Central memory CD4-positive, alpha-beta T cell (primary cell): ENCODE results near the gene HOXC13.

Source experiments
- DNase-seq: peaks from one replicate; pipeline ENCODE4 v3.0.0; 2022

HOXC13 gene

GRCh38 chr12:53939141-53940108 lies 794 bp downstream of the HOXC13 start:
- no peak for DNase-seq

DNA sequence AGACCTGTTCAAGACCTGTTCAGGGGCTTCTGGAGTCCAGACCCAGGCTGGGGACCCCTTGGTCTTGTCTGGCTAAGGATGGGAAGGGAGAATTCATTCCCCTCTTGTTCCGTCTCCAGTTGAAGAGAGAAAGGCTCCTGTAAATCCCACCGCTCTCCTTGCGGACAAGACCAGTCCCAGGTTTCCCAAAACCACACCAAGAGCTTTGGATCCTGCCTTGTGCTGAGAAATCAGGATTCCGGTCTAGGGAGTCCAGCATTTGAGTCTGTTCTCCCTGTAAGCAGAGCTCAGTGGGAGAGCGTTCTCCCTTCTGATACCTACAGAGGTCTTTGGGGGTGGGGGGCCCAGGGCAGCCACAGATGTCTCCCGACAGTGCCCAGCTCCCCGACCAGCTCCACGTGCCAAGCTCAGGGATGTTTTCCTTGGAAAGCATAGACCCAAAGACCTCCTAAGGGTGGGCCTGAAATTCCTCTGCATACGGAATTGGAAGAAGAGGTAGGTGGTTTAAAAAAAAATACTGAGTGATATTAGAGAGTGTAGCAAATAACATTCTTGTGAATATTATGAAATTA lies 1.9 kb downstream of the HOXC13 start:
- DNase-seq, result no peak

- no peak for DNase-seq
Measured at GRCh38 chr12:53941187-53941586, 2.6 kb downstream of the HOXC13 start.

- no peak for DNase-seq
Measured at GRCh38 chr12:53941750-53942149, 3.1 kb downstream of the HOXC13 start.

DNA sequence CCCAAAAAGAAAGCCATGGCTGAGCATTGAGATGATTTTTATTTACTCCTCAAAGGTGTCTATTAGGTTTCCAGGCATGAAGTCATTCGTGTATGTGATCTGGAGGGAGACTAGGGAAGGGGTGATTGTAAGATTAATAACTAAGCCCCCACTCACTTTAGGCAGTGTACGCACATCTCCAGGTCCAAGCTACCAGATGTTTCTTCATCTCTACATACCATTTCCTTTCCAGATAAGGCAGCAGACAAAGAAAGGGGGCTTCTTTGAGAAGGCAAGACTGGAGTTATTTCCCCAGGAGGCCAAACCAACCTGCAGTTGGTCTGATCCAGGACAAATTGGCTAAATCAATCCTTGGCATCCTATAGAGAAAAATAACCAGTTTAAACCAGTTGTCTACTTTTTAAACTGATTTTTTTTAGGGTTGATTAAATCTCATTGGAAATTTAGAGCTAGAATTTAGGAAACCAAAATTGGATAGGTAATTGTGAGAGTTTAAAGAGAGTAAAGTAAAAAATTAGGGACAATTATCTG lies 3.9 kb downstream of the HOXC13 start:
- no peak for DNase-seq

- DNase-seq, result no peak
Measured at GRCh38 chr12:53944209-53944608, 5.6 kb downstream of the HOXC13 start.

- no peak for DNase-seq
Measured at GRCh38 chr12:53944907-53945847, 6.5 kb downstream of the HOXC13 start.

DNA sequence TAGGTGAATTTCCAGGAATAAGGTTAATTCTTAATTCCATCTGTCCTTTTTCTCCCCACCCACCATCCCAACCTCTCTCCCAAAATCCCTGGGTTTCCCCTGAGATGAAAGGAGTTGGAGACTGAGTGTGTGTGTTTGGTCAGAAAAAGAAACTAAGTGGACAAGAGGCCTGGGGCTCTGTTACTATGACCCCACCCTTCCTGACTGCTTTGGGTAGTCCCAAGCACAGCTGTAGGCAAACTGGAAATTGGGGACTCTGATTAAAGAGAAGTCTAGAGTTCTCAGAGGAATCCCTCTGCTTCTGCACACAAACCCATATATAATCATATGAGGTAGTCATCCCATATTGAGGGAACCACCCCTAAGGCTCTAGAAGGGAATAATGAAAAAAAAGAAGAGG lies 9.1 kb downstream of the HOXC13 start:
- DNase-seq, result no peak

DNA sequence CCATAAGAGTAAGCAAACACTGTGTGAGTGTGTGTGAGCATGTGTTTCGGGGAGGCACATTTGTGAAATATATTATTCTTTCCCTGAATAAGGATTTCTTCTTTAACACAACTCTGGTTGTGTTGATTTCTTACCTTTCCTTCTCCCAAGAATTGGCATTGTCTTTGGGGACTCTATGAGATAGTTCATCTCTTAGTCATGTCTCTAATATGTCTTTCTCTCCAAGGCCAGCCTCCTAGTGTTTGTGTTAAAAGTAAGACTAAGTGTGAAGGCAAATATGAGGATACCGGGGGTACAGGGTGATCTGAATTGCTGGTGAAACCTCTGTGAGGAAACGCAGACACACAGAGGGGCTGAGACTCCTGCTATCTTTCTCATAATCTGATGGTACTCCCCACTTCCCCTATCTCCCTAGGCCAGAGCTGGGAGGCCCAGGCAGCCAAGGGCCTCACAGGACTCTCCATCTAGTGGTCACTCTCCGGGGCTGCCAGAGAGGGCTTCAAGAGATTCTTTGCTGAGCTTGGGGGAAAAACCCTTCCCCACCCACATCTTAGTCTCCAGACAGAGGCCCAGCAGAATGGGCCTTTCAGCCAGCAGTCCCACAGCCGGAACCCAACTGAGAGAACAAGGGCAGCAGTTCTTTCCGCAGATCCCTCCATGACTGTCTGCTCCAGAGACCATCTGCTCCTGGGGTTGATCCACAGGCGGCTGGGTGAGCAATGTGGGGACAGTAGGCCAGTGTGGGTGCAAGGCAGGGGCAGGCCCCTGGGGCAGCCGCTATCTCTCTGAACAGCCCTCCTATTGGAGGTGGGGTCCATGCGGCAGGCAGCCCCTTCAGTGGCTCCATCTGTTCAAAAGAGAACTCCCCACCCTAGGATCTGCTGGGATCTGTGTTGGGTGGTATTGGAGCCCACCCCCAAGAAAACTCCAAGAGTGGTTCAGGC lies 10.3 kb downstream of the HOXC13 start:
- no peak for DNase-seq

DNA sequence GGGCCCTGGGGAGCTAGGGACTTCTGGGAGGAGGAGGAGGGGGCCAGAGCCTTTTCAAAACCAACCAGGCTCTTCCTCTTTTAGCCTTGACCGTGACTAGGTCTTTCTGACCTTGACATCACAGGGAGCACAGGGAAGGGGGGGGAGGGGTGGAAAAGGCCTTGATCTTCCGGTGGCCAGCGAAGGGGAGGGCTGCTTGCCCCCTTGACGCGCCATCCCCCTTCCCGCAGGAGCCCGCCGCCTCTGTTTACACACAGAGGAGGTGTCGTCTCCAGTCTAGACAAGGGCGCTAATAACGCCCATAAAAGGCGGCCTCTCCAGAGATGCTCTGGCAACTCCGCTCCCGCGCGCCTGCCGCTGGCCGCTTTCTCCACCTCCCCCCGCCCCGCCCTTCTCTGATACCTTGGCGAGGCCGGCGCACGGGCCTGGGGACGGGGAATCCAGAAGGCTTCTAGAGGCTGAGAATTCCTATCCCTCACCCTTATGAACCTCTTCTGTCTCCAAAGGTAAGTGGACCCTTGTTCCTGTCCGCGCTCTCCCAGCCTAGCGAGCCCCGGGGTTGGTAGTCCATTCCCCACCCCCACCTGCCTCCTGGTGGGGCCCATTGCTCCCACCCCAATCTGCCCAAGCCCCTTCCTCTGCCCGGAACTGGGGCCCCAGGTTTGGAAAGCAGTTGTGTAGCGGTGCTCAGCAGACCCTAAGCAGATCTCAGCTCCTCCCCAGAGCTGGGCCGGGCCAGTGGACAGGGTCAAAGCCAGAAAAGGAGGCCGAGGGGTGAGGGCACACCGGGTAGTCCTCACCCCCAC lies 11.2 kb downstream of the HOXC13 start:
- DNase-seq, result no peak

GRCh38 chr12:53950437-53950773 lies 11.8 kb downstream of the HOXC13 start:
- no peak for DNase-seq

DNA sequence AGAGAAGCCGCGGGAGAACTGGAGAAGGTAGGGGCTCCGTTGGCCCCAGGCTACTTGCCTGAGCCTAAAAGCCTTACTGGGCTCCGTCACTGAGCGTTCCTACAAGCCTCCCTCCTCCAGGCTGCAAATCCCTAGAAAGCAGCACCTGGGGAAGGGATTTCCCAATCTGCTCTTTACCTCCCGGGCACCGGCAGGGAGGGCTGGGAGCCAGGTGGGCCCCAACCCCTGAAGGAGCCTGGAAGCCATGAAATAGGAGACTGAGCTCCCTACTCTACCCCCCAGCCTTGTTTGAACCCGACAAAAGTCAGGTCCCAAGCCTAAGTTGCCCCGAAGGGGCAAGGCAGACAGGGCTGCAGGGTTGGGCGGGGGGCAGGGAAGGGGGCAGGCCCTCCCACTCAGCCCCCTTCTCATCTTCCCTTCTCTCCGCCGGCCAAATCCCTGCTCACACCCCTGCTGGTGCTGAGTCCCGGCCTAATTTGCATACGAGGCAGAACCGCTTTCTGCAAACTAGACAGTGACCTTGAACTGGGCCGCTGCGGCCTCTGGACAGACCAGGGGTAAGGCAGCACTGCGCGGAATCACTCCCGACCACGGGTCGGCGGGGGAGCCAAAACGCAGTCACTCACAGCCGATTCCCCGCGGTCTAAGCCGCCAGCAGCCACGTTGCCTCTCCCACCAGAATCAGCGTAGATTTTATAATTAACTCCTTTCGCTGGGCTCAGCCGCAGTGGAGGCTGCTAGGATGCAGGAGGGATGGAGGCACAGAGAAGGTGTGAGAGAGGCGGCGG lies 12.4 kb downstream of the HOXC13 start:
- DNase-seq, result no peak

DNA sequence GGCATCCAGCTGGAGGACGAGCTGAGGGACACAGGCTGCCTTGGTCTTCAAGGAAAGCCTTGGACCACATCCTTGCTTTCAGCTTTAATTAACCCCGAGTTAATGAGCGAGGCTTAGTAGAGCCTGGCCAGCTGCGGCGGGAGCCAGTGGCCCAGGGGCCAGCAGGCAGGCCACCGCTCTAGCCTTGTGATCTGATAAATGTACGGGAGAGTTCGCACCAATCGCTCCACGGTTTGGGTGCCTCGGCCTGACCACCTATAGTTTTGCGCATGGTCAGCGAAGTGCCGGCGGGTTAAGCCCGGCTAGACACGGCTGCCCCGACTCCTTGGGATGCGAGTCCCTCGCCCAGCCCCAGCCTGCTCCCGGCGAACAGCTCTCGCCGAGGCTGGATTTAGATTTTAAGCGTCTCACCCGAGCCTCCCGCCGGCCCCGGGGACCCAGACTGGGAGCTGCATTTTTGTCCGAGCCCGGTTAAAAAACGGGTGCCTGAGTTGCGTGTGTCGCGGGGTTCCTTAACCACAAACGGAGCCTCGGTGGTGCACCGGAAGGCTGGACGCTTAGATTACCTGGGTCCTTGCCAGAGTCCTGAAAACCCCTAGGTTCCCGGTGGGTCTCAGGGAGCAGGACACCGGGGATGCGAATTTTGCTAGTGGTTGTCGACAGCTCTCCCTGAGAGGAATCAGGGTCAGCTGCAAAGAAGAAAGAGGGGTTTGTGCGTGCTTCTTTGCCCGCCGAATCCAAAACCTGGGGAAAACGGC lies 13.1 kb downstream of the HOXC13 start:
- no peak for DNase-seq

- DNase-seq, result no peak
Measured at GRCh38 chr12:53952335-53952694, 13.7 kb downstream of the HOXC13 start.

DNA sequence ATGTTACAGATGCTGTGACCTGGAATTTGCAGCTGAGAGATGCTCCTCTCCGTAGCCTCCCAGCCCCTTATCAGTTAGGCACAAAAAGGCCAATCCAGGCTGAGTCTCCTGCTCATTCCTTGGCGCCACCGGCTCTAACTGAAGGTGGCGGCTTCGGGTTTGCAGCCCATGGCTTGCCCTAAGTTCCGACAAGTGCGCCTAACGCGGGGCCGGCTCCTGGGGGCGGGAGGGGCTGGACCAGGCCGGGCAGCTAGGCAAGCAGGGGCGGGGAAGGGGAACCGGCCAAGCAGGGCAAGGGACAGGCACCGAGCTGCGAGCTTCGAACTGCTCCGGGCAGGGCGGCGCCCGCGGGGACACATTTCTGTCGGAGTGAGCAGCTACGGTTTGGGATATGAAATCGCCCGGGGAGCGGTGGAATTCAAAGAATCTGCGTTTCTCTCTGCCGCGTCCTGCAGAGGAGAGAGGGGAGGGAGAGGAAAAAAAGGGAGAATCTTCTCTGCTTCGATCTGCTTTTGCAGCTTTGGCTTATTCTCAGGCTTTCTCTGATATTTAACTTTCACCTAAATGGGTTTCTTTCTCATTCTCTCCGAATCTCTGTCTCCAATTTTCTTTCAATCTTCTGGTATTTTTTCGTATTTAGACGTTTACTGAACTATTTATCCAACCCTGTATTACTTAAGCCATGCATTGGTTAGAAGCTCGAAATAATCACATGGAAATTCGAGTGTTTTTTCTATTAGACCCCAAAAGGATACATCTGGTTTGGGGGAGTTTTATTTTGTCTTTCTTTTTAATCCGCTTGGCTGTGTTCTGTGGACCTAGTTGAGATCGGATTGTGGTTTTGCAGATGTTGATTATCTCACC lies 14.5 kb downstream of the HOXC13 start:
- no peak for DNase-seq

DNA sequence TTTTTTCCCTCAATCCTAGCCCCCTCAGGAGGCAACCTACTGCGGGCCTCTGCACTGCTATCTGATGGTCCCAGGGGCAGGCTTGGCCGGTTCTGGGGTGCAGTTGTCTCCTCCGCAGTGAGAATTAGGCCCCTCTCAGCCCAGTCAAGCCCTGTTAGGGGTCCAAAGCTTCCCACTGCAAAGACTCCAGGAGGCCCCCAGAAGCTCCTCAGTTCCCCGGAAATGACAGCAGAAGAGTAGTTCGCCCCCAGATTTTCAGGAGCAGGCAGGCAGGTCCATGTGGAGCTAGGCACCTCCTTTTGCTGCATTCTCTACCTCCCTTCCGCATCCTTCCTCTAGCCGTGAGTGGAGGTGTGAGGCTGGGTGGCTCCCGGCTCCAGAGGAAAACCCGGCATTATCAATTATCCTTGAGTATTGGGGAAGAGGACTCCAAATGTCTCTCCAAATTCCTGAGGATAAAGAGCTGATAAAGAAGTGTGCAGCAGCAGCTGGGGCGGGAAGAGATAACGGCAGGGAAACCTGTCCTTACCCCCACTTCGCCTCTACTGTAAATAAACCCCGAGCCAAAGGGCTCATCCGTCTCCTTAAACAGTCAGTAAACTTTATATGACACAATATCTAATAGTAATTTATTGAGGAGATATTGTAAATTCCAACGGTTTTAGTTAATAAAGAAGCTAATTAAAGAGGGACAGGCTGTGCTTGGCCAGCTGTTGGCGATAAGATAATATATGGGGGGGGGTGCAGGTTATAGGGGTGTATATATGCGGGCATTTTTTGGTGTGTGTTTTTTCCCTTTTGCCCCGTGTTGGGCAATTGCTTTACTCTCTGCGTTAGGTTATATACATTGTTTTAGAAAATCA lies 15.4 kb downstream of the HOXC13 start:
- DNase-seq, result no peak

- no peak for DNase-seq
Measured at GRCh38 chr12:53954694-53955035, 16.0 kb downstream of the HOXC13 start, which contains the start of gene HOXC12. Gene HOXC12 (plus strand): TSS chr12:53954903. CDS start chr12:53954930, 27 bp downstream.
